ENCODE measurements around the gene AXIN1.
"Not testable (repeated sequence)": the region's sequence is repeated elsewhere in the genome, so short reads cannot be mapped to it uniquely, and the experiment has no call there.

AXIN1 gene

DNA sequence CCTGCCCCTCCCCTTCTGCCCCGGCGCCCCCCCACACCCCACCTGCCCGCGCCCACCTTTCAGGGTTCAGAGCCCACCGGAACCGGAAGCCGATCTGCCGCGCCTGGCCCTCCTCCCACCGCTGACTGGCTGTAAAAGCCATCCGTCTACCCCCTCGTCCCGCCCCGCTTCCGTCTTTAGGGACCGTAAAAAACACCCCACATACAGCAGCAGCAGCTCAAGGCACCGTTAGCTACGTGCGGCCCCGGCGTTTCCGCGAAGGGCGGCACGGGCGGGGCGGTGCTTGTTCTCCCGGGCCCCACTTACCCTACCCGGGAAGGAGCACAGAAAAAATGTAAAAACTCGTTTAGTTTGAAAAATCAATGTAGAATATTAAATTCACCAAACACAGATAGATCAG is 17.9 kb upstream of the AXIN1 start, which contains the start of gene MRPL28:
TSS of gene MRPL28 (minus strand) at position 96 of the 400 bp plus-strand sequence. CDS start 320 bp downstream, outside the sequence.
- DNase-seq (ENCODE audit: low read depth), result peak; percentile 94

DNA sequence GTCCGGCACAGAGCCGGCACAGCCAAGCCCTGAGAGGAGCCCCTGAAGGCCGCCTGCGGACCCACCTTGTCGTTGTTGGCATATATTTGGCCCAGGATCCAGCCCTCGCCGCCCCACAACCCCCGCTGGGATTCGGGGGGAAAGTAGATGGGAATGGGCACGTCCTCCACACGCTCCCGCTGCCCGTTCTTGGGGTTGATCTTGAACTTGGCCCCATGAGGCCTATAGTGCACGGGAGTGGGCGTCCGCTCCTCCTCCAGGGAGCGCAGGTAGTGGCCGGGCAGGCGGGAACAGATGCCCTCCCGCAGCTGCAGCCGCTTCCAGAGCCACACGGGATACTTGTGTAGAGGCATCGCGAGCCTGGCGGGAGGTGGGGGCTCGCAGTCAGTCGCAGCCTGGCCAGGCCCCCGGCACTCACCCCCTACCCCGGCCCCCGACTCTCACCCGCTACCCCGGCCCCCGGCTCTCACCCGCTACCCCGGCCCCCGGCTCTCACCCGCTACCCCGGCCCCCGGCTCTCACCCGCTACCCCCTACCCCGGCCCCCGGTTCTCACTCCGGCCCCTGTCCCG is 17.4 kb upstream of the AXIN1 start:
- no peak for DNase-seq (ENCODE audit: low read depth)

DNA sequence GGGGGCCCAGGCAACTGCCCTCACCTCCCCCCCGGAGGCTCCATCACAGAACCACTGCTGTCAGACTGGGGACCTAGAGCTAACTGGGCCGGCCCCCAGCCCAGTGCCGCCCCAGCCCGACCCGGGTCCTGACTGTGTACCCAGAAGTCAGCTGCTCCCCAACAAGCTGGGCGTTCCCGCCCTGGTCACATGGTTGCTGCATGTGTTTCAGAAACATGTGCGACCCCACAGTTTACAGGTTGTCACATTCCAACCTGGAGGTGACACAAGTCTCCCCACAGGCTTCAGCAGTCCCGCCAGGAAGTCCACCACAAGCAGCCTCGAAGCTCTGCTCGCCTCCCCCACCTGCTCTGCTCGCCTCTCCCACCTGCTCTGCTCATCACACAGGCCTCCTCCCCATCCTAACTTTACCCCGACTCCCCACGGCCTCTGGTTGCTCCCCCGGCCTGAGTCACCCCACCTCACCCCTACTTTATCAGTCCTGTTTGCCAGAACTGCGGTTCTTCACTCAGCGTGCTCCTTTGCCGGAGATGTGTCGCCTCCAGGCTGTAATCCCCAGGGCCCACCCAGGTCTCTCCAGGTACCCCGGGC is 16.8 kb upstream of the AXIN1 start:
- DNase-seq (ENCODE audit: low read depth), result no peak

GRCh38 chr16:368388-369158 is 16.1 kb upstream of the AXIN1 start:
- no peak for DNase-seq (ENCODE audit: low read depth)

GRCh38 chr16:367333-367903 is 14.9 kb upstream of the AXIN1 start:
- no peak for DNase-seq (ENCODE audit: low read depth)

DNA sequence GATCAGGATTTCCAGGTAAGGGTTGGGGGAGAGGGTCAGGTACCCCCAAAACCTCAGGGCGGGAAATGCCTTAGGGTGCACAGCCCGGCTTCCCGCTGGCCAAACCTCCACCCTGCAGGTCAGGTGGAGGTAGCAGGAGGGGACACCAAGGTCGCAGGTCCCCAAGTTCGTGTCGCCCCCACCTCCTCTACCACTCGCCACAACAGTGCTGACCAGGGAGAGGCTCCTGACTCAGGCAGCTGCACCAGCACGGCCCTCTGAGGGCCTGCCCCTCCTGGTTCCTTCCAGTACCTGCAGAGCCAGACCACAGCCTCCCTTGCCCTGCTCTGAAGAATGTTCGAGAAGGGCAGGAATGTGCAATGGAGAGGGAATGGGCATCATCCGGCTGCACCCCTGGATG is 14.0 kb upstream of the AXIN1 start:
- no peak for DNase-seq (ENCODE audit: low read depth)

GRCh38 chr16:364595-365491 is 12.3 kb upstream of the AXIN1 start:
- no peak for DNase-seq (ENCODE audit: low read depth)

GRCh38 chr16:363766-364490 is 11.4 kb upstream of the AXIN1 start:
- no peak for DNase-seq (ENCODE audit: low read depth)

DNA sequence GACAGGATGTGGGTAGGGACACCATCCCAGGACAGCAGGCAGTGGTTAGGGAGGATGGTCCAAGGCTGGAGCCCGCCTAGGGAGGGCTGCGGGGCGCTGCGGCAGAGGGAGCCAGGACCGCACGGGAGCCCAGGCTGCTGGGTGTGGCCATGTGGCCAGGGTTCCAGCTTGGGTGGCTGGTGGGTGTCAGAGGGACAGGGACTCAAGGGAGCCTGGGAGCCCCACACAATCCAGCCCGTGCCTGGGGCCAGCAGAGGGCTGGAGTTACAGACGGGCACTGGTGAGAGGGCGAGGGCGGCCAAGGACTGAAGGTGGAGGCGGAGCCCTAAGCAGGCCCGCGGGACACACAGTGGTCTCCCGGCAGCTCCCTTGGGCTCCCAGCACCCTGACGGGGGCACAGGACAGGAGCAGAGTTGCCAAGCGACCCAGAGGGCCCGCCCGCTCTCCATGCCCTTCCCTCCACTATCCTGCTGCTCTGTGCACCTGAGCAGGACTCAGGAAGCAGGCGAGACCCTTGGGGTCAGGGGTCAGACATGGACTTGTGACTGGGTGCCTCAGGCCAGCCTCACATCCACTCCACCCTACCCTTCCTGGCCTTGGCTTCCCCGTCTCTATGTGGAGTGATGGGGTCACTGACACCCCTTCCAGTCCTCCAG is 10.7 kb upstream of the AXIN1 start:
- peak; percentile 7 for DNase-seq (ENCODE audit: low read depth)

GRCh38 chr16:362702-362999 is 10.1 kb upstream of the AXIN1 start:
- DNase-seq (ENCODE audit: low read depth), result not testable (repeated sequence)

GRCh38 chr16:361872-362701 is 9.6 kb upstream of the AXIN1 start:
- peak; percentile 76 for DNase-seq (ENCODE audit: low read depth)

GRCh38 chr16:361341-361871 is 8.9 kb upstream of the AXIN1 start:
- no peak for DNase-seq (ENCODE audit: low read depth)

DNA sequence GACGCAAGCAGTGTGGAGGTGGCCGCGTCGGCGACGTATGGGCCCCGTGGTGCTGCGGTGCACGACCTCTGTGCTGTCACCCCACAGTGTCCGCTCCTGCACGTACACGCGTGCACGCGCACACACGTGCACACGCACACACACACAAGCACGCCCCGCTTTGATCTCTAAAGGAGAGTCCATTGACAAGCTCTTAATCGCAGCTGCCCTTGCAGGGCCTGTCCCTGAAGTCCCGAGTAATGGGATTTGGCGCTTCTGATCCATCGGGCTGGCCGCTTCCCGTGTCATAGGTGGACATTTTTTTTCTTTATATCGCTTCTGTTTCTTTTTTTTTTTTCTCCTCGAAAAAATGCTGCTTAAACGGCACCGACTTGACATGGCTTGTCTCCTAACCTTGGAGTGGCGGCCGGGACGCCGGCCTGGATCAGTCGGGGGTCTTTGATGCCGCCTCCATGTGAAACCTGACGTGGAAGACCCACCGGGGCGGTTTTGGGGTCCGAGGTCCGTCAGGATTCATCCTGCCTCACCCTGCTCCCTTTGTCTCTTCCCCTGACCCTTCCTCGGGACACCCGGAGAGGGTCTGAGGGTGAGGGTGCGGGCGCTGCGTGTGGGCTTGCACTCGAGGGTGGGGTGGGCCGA is 8.3 kb upstream of the AXIN1 start:
- DNase-seq (ENCODE audit: low read depth), result no peak

DNA sequence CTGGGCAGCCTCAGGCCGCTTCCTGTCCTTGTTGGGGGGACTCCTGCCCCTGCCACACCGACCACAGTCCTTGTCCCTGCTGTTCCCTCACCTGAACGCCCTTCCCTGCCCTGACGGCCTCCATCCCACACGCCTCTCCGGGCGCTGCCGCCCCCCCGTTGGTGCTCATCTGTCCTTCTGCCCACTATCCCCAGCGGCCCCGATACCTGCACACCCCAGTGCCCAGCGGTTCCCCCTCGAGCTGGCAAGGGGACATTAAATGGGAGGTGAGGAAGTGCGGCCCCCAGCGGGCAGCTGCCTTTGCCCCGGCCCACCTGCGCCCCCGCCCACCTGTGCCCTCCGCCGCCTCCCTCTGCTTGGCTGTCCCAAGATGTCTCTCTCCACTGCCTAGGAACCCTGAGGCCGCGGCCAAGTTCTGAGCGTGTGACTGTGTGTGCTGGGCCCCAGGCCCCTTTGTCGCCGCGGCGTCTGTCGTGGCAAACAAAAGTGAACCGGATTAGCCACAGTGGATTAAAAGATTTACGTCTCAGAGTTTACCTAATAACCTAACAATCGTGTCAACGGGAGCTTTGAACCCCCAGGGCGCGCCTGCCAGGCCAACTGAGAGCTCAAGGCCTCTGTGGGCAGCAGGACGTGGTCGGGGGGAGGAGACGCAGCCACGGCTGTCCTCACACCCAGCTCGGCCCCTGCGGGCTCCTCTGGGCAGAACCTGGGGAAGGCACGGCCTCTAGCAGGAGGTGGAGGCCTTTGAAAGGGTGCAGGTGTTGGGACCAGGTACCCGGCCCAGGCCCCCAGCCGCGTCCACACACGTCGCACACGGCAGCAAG is 7.6 kb upstream of the AXIN1 start:
- no peak for DNase-seq (ENCODE audit: low read depth)

GRCh38 chr16:359067-359763 is 6.7 kb upstream of the AXIN1 start:
- DNase-seq (ENCODE audit: low read depth), result no peak

DNA sequence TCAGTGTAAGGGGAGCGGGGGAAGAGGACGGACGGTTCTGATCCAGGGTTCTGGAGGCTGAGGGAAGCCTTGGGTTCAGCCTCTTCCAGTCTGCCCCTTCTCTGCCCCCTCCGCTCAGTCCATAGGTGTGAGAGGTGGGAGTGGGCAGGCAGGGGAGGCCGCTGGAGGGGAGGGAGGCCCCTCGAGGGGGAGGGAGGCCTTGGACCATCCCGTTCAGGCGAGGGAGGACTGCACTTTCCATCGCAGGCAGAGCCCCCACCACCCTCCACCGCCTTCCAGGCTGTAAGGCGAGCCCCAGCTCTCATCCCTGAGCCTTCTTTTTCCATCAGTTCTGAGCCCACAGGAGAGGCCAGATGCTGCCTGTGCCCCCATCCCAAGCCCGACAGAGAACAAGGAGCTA is 4.2 kb upstream of the AXIN1 start:
- DNase-seq (ENCODE audit: low read depth), result no peak

DNA sequence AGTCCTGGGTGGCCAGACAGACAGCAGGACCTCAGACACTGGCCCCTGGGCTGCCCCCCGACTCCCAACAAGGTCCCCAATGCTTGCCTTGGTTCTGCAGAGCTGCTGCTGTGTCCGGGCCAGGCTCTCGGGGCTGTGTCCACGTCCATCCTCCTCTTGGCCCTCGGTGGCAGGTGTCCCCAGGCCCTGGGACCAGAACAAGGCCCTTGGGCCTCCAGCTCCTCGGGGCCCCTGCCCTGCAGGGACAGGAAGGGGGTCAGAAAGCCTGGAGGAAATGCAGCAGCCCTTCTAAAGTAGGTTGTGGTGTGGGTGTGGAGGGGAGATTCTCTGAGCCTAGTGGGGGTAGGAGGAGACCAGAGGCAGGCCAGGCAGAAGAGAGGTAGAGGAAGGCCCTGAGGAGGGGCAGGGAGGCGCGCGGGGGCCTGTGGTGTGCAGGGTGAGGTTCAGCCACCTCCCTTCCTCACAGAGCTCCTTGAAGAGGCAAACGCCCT is 2.5 kb upstream of the AXIN1 start:
- no peak for DNase-seq (ENCODE audit: low read depth)
